Measurements from ENCODE around the gene CA12.

The CA12 gene

GRCh38 chr15:63392361-63393009 is 10.8 kb upstream of the CA12 start:
- TF ChIP-seq EZH2 (IDR thresholded peaks at IDR 0.05; ENCODE audit: borderline replicate concordance, low read depth, low read length, severe bottlenecking): no peak
- TF ChIP-seq CTCF (IDR thresholded peaks at IDR 0.05; ENCODE audit: borderline replicate concordance, extremely low read depth, low read length, poor library complexity, severe bottlenecking): no peak
- H3K9me3 ChIP-seq (ENCODE audit: insufficient read depth, low read length, severe bottlenecking): no peaks in the 10 kb centered on the region
- H3K27me3 ChIP-seq (ENCODE audit: insufficient read depth, low read length, poor library complexity): peaks cover 7% of the 10 kb centered on the region
- H3K36me3 ChIP-seq (ENCODE audit: insufficient read depth, low read length): no peaks in the 10 kb centered on the region
- H4K20me1 ChIP-seq (ENCODE audit: insufficient read depth, low read length): no peaks in the 10 kb centered on the region
- no peak overlapping the region for H3K27ac ChIP-seq (ENCODE audit: low read length)
- no peaks in the 10 kb centered on the region for H3K79me2 ChIP-seq (ENCODE audit: insufficient read depth, low read length)
- H3K4me3 ChIP-seq (ENCODE audit: low read depth in 1 of 2, low read length in 2 of 2): no peak overlapping the region
- H3K4me2 ChIP-seq (ENCODE audit: insufficient read depth, low read length): no peak overlapping the region
- ATAC-seq (ENCODE audit: insufficient read depth, low read depth) (no peak), DNase-seq (no peak)
- H3K4me1 ChIP-seq (ENCODE audit: insufficient read depth, low read length): no peaks in the 10 kb centered on the region
- H3K9ac ChIP-seq (ENCODE audit: low read depth, low read length): no peak overlapping the region
- H2AFZ ChIP-seq (ENCODE audit: low read depth, low read length): no peak overlapping the region

GRCh38 chr15:63391669-63392360 is 10.2 kb upstream of the CA12 start:
- Histone ChIP-seq H3K4me2 (ENCODE audit: insufficient read depth, low read length) (no peak overlapping the region), H3K9ac (ENCODE audit: low read depth, low read length) (no peak overlapping the region), H4K20me1 (ENCODE audit: insufficient read depth, low read length) (no peaks in the 10 kb centered on the region)

GRCh38 chr15:63390689-63391088 is 9.0 kb upstream of the CA12 start:
- DNase-seq (no peak), ATAC-seq (ENCODE audit: insufficient read depth, low read depth) (no peak)
- no peaks in the 10 kb centered on the region for H3K79me2 ChIP-seq (ENCODE audit: insufficient read depth, low read length)
- no peak overlapping the region for H3K4me2 ChIP-seq (ENCODE audit: insufficient read depth, low read length)
- H3K9ac ChIP-seq (ENCODE audit: low read depth, low read length): no peak overlapping the region
- H3K4me1 ChIP-seq (ENCODE audit: insufficient read depth, low read length): no peaks in the 10 kb centered on the region
- no peaks in the 10 kb centered on the region for H4K20me1 ChIP-seq (ENCODE audit: insufficient read depth, low read length)
- no peaks in the 10 kb centered on the region for H3K36me3 ChIP-seq (ENCODE audit: insufficient read depth, low read length)
- H3K27ac ChIP-seq (ENCODE audit: low read length): no peak overlapping the region
- no peaks in the 10 kb centered on the region for H3K9me3 ChIP-seq (ENCODE audit: insufficient read depth, low read length, severe bottlenecking)
- no peak overlapping the region for H3K4me3 ChIP-seq (ENCODE audit: low read depth in 1 of 2, low read length in 2 of 2)
- no peak overlapping the region for H2AFZ ChIP-seq (ENCODE audit: low read depth, low read length)
- H3K27me3 ChIP-seq (ENCODE audit: insufficient read depth, low read length, poor library complexity): peaks cover 10% of the 10 kb centered on the region
- TF ChIP-seq EZH2 (IDR thresholded peaks at IDR 0.05; ENCODE audit: borderline replicate concordance, low read depth, low read length, severe bottlenecking) (no peak), CTCF (IDR thresholded peaks at IDR 0.05; ENCODE audit: borderline replicate concordance, extremely low read depth, low read length, poor library complexity, severe bottlenecking) (no peak)

More at GRCh38 chr15:63391669-63392360, 10.2 kb upstream of the CA12 start:
- Histone ChIP-seq H3K4me1 (ENCODE audit: insufficient read depth, low read length) (no peaks in the 10 kb centered on the region), H3K36me3 (ENCODE audit: insufficient read depth, low read length) (no peaks in the 10 kb centered on the region), H3K79me2 (ENCODE audit: insufficient read depth, low read length) (no peaks in the 10 kb centered on the region), H3K4me3 (ENCODE audit: low read depth in 1 of 2, low read length in 2 of 2) (no peak overlapping the region), H3K27me3 (ENCODE audit: insufficient read depth, low read length, poor library complexity) (peaks cover 10% of the 10 kb centered on the region), H3K9me3 (ENCODE audit: insufficient read depth, low read length, severe bottlenecking) (no peaks in the 10 kb centered on the region), H2AFZ (ENCODE audit: low read depth, low read length) (no peak overlapping the region), H3K27ac (ENCODE audit: low read length) (no peak overlapping the region)
- ATAC-seq (ENCODE audit: insufficient read depth, low read depth) (no peak), DNase-seq (no peak)
- TF ChIP-seq CTCF (IDR thresholded peaks at IDR 0.05; ENCODE audit: borderline replicate concordance, extremely low read depth, low read length, poor library complexity, severe bottlenecking): no peak
- no peak for TF ChIP-seq EZH2 (IDR thresholded peaks at IDR 0.05; ENCODE audit: borderline replicate concordance, low read depth, low read length, severe bottlenecking)

All from DND-41 (cell line).